ENCODE measurements around the gene CDH10. TPM values are rescaled to one million over a fixed set of nuclear protein-coding genes. Genes with fewer than 3 reads are reported as not detected.

Gene CDH10
- total RNA-seq = 10 to 100 TPM; 12.0 to 27.4 TPM
- 10 to 100 TPM; 29.5 to 36.6 TPM for polyA plus RNA-seq (ENCODE audit: insufficient read length in 2 of 2)
- long read RNA-seq, donor 1, partial matches to known transcripts = 0 of 3 reads
- long read RNA-seq, donor 1, other reads (novel, unspliced or antisense) = 0 of 3 reads
- long read RNA-seq, donor 2 = 0 reads
- long read RNA-seq, donor 3, partial matches to known transcripts = 0 of 2 reads
- long read RNA-seq, donor 3, other reads (novel, unspliced or antisense) = 0 of 2 reads
- long read RNA-seq, donor 4 = 0 reads

DNA sequence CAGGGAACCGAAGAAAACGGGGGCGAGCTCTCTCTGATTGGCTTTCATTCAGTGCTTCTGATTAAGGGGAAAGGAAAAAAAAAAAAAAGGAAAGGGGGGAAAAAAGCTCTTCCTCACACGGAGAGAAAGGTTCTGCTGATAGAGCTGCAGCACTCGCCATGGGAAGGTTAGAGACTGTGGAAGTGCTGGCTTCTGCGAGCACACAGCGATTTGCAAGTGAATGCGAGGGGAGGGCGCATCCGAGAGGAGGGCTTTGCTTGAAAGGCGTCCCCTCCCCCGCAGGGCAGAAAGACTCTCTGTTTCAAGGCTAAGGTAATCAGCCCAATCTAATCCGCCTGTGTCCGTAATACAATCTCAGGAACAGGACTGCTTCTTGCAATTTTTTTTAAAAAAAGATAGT, at the start of gene CDH10:
TSS of gene CDH10 (minus strand) at position 218 of the 400 bp plus-strand sequence. CDS start 51,488 bp downstream, outside the sequence.
- peak in 5 of 6 donors; percentile 75 to 97 (median 83) for DNase-seq (ENCODE audit: low read depth in 4 of 6, low spot score in 6 of 6)
- Histone ChIP-seq H3K9me3 (ENCODE audit: control insufficient read depth, insufficient read depth, low read length) (no peaks in the 10 kb centered on the region), H3K27ac (ENCODE audit: low read depth, low read length) (peak within 1 kb of the TSS; percentile 67), H3K4me1 (ENCODE audit: control insufficient read depth, insufficient read depth, low read length) (no peaks in the 10 kb centered on the region), H3K27me3 (ENCODE audit: control insufficient read depth, insufficient read depth, low read length) (no peaks in the 10 kb centered on the region), H3K36me3 (ENCODE audit: control insufficient read depth, insufficient read depth, low read length) (no peaks in the 10 kb centered on the region), H3K4me3 (ENCODE audit: low read depth, low read length) (peak within 1 kb of the TSS; percentile 54)
- 0% methylated on average over 8 of the region's 14 CpGs for WGBS (ENCODE audit: insufficient coverage)

DNA sequence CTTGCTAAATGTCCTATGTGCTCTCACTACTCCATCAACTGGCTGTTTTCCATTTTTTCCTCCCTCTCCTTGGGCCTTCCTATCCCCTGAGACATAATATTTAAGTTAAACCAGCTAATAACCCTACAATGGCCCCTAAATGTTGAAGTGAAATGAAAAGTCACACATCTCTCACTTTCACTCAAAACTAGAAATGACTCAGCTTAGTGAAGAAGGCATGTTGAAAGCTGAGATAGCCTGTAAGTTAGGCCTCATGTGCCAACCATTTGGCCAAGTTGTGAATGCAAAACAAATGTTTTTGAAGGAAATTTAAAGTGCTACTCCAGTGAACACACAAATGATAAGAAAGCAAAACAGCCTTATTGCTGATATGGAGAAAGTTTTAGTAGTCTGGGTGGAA, 48.8 kb upstream of the CDH10 start:
- DNase-seq (ENCODE audit: low read depth in 4 of 6, low spot score in 6 of 6) = no peak
- Histone ChIP-seq H3K36me3 (ENCODE audit: control insufficient read depth, insufficient read depth, low read length) (no peaks in the 10 kb centered on the region), H3K27me3 (ENCODE audit: control insufficient read depth, insufficient read depth, low read length) (no peaks in the 10 kb centered on the region), H3K4me3 (ENCODE audit: low read depth, low read length) (no peak overlapping the region), H3K9me3 (ENCODE audit: control insufficient read depth, insufficient read depth, low read length) (peaks cover 2% of the 10 kb centered on the region), H3K27ac (ENCODE audit: low read depth, low read length) (no peak overlapping the region), H3K4me1 (ENCODE audit: control insufficient read depth, insufficient read depth, low read length) (no peaks in the 10 kb centered on the region)

DNA sequence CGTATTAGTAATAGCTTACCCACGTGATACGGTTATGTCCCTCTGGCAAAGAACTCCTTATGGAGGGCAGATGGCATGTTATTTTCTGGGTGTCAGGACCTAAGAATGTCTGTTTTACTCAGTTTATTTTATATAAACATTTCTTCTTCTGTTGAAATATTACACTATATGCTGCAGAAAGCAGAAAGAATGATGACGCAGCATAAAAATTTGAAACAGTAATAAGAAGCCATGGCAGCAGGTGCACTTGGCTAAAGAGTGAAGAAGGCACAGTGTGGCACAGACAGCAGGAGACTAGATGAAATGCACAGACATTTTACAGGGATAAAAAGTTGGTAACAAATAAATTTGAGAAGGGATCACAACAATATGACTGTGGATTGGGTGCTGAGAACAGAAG, 46.3 kb upstream of the CDH10 start:
- no peak for DNase-seq (ENCODE audit: low read depth in 4 of 6, low spot score in 6 of 6)
- Histone ChIP-seq H3K36me3 (ENCODE audit: control insufficient read depth, insufficient read depth, low read length) (no peaks in the 10 kb centered on the region), H3K4me3 (ENCODE audit: low read depth, low read length) (no peak overlapping the region), H3K27me3 (ENCODE audit: control insufficient read depth, insufficient read depth, low read length) (no peaks in the 10 kb centered on the region), H3K27ac (ENCODE audit: low read depth, low read length) (no peak overlapping the region), H3K9me3 (ENCODE audit: control insufficient read depth, insufficient read depth, low read length) (peaks cover 5% of the 10 kb centered on the region), H3K4me1 (ENCODE audit: control insufficient read depth, insufficient read depth, low read length) (no peaks in the 10 kb centered on the region)
- WGBS (ENCODE audit: insufficient coverage) = 89% methylated on average over 3 of the region's 4 CpGs

DNA sequence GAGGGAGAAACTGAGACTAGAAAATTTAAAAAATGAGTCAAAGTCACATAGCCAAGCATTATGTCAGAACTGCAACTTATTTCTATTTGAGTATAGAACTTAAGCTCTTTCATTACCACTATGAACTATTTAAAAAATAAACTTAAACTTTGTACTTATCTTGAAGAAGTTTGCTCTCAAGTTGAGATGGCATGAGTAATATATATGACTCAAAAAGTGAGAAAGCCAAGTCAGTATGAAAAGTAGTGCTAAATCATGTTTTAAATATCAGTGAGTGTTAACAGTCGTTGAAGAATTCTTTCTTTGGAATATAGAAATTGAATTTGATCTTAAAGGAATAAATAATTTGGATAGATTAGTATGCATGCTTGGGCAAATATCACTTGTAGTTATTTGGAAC, 36.3 kb upstream of the CDH10 start:
- Histone ChIP-seq H3K27ac (ENCODE audit: low read depth, low read length) (no peak overlapping the region), H3K4me3 (ENCODE audit: low read depth, low read length) (no peak overlapping the region), H3K9me3 (ENCODE audit: control insufficient read depth, insufficient read depth, low read length) (no peaks in the 10 kb centered on the region), H3K27me3 (ENCODE audit: control insufficient read depth, insufficient read depth, low read length) (no peaks in the 10 kb centered on the region), H3K36me3 (ENCODE audit: control insufficient read depth, insufficient read depth, low read length) (no peaks in the 10 kb centered on the region), H3K4me1 (ENCODE audit: control insufficient read depth, insufficient read depth, low read length) (no peaks in the 10 kb centered on the region)
- no peak for DNase-seq (ENCODE audit: low read depth in 4 of 6, low spot score in 6 of 6)
- no CpG with 5 or more reads among the region's 1 CpG for WGBS (ENCODE audit: insufficient coverage)

DNA sequence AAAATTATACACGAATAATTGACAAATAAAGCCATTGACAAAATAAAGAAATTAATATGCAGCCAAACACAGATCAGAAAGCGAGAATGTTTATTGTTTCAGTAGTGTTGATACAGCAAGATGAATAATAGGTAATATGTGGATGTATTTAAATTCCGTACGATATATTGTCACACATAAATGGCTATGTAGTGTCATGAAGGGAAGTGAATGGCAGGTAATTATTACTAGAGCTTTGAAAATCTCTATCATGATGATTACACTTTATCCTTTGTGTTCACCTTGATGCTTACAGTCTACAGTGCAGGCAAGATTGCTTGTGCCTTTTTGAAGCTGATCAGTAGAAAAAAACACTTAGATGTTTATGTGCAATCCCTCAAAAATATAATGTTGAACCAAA, 23.3 kb upstream of the CDH10 start:
- Histone ChIP-seq H3K27me3 (ENCODE audit: control insufficient read depth, insufficient read depth, low read length) (no peaks in the 10 kb centered on the region), H3K9me3 (ENCODE audit: control insufficient read depth, insufficient read depth, low read length) (peaks cover 2% of the 10 kb centered on the region), H3K4me3 (ENCODE audit: low read depth, low read length) (no peak overlapping the region), H3K36me3 (ENCODE audit: control insufficient read depth, insufficient read depth, low read length) (no peaks in the 10 kb centered on the region), H3K27ac (ENCODE audit: low read depth, low read length) (no peak overlapping the region), H3K4me1 (ENCODE audit: control insufficient read depth, insufficient read depth, low read length) (no peaks in the 10 kb centered on the region)
- DNase-seq (ENCODE audit: low read depth in 4 of 6, low spot score in 6 of 6) = no peak
- WGBS (ENCODE audit: insufficient coverage) = no CpG with 5 or more reads among the region's 4 CpGs

DNA sequence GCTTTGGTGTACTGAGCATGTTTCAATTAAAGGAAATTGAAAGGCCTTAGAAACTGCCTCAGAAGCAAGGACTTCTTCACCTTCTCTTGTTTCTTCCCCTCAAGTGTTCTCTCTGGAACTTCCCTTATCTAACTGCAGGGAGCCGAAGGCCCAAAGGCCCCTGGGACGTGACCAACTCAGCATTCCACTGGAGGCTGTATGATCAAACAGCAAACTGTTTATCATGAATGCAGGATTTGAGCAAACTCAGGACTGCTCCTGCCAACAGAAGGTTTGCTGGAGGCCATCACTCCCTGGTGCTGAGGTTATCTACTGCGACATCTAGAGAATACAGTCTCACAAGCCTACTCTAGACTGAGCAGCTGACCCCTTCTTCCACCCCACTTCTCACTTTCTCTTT, 4.8 kb upstream of the CDH10 start:
- H3K4me3 ChIP-seq (ENCODE audit: low read depth, low read length) = no peak overlapping the region
- H3K27me3 ChIP-seq (ENCODE audit: control insufficient read depth, insufficient read depth, low read length) = no peaks in the 10 kb centered on the region
- no peaks in the 10 kb centered on the region for H3K9me3 ChIP-seq (ENCODE audit: control insufficient read depth, insufficient read depth, low read length)
- no peak for DNase-seq (ENCODE audit: low read depth in 4 of 6, low spot score in 6 of 6)
- 89% methylated on average over 3 of the region's 3 CpGs for WGBS (ENCODE audit: insufficient coverage)
- no peaks in the 10 kb centered on the region for H3K4me1 ChIP-seq (ENCODE audit: control insufficient read depth, insufficient read depth, low read length)
- no peaks in the 10 kb centered on the region for H3K36me3 ChIP-seq (ENCODE audit: control insufficient read depth, insufficient read depth, low read length)
- no peak overlapping the region for H3K27ac ChIP-seq (ENCODE audit: low read depth, low read length)

DNA sequence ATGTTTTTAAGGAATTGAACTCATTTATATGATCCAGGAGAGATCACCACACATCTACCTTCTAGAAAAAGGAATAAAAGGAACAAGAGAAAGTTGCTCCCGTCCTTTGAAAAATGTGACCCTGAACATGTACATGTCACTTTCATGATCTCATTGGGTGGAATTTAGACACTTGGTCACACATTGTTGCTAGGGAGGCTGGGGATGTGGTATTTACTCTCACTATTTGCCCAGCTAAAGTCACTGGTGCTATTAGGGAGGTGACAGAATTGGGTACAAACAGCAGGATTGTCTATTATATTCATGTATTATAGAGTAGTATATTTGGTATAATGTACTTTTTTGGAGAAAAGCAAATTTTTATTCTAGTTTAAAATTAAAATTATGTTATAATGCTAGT, 2.1 kb upstream of the CDH10 start:
- H3K4me1 ChIP-seq (ENCODE audit: control insufficient read depth, insufficient read depth, low read length) = no peaks in the 10 kb centered on the region
- WGBS (ENCODE audit: insufficient coverage) = no CpG with 5 or more reads among the region's 1 CpG
- DNase-seq (ENCODE audit: low read depth in 4 of 6, low spot score in 6 of 6) = no peak

DNA sequence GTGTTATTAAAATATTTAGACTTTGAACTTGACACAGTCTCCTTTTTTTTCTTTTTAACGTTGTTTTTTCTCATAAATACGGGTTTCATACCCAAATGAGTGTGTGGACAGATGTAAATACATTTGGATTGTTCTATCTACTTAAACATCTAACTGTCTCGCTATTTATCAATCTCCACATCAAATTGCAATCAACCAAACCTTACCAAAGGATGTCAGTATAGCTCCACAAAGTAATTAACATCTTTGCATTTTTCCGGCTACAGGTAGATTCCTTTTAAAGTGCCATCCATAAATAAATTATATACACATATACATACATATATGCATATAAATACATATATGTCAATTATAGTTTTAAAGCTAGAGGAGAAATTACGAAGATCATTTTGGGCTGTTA, 705 bp upstream of the CDH10 start:
- 100% methylated on average over 1 of the region's 5 CpGs for WGBS (ENCODE audit: insufficient coverage)
- DNase-seq (ENCODE audit: low read depth in 4 of 6, low spot score in 6 of 6) = peak in 1 of 6 donors; percentile 73

More for the DNA sequence above, 2.1 kb upstream of the CDH10 start:
- Histone ChIP-seq H3K27me3 (ENCODE audit: control insufficient read depth, insufficient read depth, low read length) (no peaks in the 10 kb centered on the region), H3K9me3 (ENCODE audit: control insufficient read depth, insufficient read depth, low read length) (no peaks in the 10 kb centered on the region), H3K36me3 (ENCODE audit: control insufficient read depth, insufficient read depth, low read length) (no peaks in the 10 kb centered on the region), H3K27ac (ENCODE audit: low read depth, low read length) (no peak overlapping the region), H3K4me3 (ENCODE audit: low read depth, low read length) (no peak overlapping the region)

DNA sequence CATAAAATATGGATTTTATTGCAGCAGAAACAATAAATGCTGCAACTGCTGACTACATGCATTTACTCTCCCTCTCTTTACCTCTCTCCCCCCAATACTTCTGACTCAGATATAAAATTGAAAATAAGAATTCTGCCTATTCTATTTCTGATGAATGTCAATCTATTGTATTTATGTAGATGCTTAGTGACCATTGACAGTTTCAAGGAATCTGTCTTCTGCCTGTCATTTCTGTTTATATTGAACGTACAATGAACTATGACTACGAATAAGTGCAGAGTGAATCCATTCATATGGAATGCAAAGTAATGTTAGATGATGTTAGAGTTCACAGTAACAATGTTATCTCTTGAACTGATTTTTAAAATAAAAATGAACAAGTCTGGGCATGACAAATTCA, 898 bp downstream of the CDH10 start:
- Histone ChIP-seq H3K4me1 (ENCODE audit: control insufficient read depth, insufficient read depth, low read length) (no peaks in the 10 kb centered on the region), H3K27me3 (ENCODE audit: control insufficient read depth, insufficient read depth, low read length) (no peaks in the 10 kb centered on the region), H3K9me3 (ENCODE audit: control insufficient read depth, insufficient read depth, low read length) (no peaks in the 10 kb centered on the region), H3K27ac (ENCODE audit: low read depth, low read length) (peak overlapping the region; percentile 67), H3K4me3 (ENCODE audit: low read depth, low read length) (peak overlapping the region; percentile 54), H3K36me3 (ENCODE audit: control insufficient read depth, insufficient read depth, low read length) (no peaks in the 10 kb centered on the region)
- peak in 1 of 6 donors; percentile 39 for DNase-seq (ENCODE audit: low read depth in 4 of 6, low spot score in 6 of 6)
- no CpG with 5 or more reads among the region's 2 CpGs for WGBS (ENCODE audit: insufficient coverage)

More for the DNA sequence above, 705 bp upstream of the CDH10 start:
- no peaks in the 10 kb centered on the region for H3K27me3 ChIP-seq (ENCODE audit: control insufficient read depth, insufficient read depth, low read length)
- no peaks in the 10 kb centered on the region for H3K4me1 ChIP-seq (ENCODE audit: control insufficient read depth, insufficient read depth, low read length)
- H3K4me3 ChIP-seq (ENCODE audit: low read depth, low read length) = peak overlapping the region; percentile 54
- H3K9me3 ChIP-seq (ENCODE audit: control insufficient read depth, insufficient read depth, low read length) = no peaks in the 10 kb centered on the region
- no peak overlapping the region for H3K27ac ChIP-seq (ENCODE audit: low read depth, low read length)
- no peaks in the 10 kb centered on the region for H3K36me3 ChIP-seq (ENCODE audit: control insufficient read depth, insufficient read depth, low read length)

DNA sequence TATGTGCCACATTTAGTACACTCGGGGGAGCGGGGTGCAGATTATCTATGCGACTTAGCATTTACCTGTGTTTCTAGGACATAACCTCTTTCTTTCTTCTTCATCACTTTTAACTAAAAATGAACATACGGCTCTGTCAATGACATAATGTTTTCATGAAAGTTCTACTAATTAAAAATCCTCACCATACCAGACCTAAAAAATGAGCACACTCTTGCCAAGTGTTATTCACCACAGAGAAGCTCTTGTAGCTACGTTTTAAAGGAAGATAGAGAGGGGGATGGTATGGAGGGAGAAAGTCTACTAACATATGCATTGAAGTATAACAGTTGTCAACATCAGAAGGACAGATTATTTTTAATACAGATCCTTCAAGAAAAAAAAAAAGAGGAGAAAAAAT, 1.6 kb downstream of the CDH10 start:
- Histone ChIP-seq H3K27ac (ENCODE audit: low read depth, low read length) (no peak overlapping the region), H3K27me3 (ENCODE audit: control insufficient read depth, insufficient read depth, low read length) (no peaks in the 10 kb centered on the region), H3K4me1 (ENCODE audit: control insufficient read depth, insufficient read depth, low read length) (no peaks in the 10 kb centered on the region), H3K9me3 (ENCODE audit: control insufficient read depth, insufficient read depth, low read length) (no peaks in the 10 kb centered on the region), H3K36me3 (ENCODE audit: control insufficient read depth, insufficient read depth, low read length) (no peaks in the 10 kb centered on the region), H3K4me3 (ENCODE audit: low read depth, low read length) (peak overlapping the region; percentile 54)
- DNase-seq (ENCODE audit: low read depth in 4 of 6, low spot score in 6 of 6) = peak in 2 of 6 donors; percentile 66 to 71
- no CpG with 5 or more reads among the region's 5 CpGs for WGBS (ENCODE audit: insufficient coverage)
